ENCODE results near the gene TOMM40. TPM values are rescaled to one million over a fixed set of nuclear protein-coding genes. Genes with fewer than 3 reads are reported as not detected.

Gene TOMM40
- total and polyA plus RNA-seq, 2 of the 13 experiments (the other 11 are each of a cell fraction or from before 2014, with no cell fraction given): 72.0 to 110 TPM

DNA sequence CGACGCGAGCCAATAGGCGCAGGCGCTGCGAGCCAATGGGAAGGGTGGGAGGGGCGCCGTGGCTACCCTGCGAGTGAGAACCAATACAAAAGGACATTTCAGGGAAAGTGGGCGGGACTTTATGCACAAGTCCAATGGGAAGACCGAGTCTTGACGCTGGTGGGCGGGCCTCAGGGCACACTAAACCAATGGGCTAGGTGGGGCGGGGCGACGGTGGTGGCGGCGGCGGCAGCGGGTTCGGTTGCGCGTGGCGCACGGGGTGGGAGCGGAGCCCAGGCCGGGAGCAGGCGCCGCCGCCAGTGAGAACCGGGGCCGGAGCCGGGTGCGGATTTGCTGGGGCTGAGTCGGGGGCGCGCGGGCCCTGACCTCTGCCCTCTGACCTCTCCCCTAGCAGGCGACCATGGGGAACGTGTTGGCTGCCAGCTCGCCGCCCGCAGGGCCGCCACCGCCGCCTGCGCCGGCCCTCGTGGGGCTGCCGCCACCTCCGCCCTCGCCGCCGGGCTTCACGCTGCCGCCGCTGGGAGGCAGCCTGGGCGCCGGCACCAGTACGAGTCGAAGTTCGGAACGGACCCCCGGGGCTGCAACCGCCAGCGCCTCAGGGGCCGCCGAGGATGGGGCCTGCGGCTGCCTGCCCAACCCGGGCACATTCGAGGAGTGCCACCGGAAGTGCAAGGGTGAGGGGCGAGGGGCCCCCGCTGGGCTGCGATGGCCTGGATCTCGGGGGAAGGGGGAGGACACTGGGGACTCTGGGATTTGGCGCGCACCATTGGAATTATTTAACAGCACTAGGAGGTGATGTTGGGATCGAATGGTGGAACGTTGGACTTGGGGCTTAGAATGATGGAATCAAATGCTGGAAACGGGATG, at the start of gene TOMM40 (continued):
- TF ChIP-seq, protein P1, sequence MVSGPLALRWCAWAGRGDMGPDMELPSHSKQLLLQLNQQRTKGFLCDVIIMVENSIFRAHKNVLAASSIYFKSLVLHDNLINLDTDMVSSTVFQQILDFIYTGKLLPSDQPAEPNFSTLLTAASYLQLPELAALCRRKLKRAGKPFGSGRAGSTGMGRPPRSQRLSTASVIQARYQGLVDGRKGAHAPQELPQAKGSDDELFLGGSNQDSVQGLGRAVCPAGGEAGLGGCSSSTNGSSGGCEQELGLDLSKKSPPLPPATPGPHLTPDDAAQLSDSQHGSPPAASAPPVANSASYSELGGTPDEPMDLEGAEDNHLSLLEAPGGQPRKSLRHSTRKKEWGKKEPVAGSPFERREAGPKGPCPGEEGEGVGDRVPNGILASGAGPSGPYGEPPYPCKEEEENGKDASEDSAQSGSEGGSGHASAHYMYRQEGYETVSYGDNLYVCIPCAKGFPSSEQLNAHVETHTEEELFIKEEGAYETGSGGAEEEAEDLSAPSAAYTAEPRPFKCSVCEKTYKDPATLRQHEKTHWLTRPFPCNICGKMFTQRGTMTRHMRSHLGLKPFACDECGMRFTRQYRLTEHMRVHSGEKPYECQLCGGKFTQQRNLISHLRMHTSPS (CRISPR knock-in tag; IDR thresholded peaks at IDR 0.05; ENCODE audit: low read depth): 0 out of 2 replicates have a peak, but pooled peaks have one; percentile 13
- no peak for TF ChIP-seq GZF1 (CRISPR knock-in tag; IDR thresholded peaks at IDR 0.05)
- 0 out of 2 replicates have a peak, but pooled peaks have one; percentile 33 for TF ChIP-seq HES4 (CRISPR knock-in tag; IDR thresholded peaks at IDR 0.05; ENCODE audit: borderline replicate concordance)
- no peak for TF ChIP-seq TEAD2 (CRISPR knock-in tag; IDR thresholded peaks at IDR 0.05)
- TF ChIP-seq, protein P2, sequence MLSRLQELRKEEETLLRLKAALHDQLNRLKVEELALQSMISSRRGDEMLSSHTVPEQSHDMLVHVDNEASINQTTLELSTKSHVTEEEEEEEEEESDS (CRISPR knock-in tag; IDR thresholded peaks at IDR 0.05; ENCODE audit: borderline replicate concordance): no peak
- TF ChIP-seq, protein P3, sequence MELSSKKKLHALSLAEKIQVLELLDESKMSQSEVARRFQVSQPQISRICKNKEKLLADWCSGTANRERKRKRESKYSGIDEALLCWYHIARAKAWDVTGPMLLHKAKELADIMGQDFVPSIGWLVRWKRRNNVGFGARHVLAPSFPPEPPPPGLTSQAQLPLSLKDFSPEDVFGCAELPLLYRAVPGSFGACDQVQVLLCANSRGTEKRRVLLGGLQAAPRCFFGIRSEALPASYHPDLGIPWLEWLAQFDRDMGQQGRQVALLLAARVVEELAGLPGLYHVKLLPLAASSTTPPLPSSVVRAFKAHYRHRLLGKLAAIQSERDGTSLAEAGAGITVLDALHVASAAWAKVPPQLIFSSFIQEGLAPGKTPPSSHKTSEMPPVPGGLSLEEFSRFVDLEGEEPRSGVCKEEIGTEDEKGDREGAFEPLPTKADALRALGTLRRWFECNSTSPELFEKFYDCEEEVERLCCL (CRISPR knock-in tag; IDR thresholded peaks at IDR 0.05; ENCODE audit: borderline replicate concordance): no peak
- TF ChIP-seq, protein P4, sequence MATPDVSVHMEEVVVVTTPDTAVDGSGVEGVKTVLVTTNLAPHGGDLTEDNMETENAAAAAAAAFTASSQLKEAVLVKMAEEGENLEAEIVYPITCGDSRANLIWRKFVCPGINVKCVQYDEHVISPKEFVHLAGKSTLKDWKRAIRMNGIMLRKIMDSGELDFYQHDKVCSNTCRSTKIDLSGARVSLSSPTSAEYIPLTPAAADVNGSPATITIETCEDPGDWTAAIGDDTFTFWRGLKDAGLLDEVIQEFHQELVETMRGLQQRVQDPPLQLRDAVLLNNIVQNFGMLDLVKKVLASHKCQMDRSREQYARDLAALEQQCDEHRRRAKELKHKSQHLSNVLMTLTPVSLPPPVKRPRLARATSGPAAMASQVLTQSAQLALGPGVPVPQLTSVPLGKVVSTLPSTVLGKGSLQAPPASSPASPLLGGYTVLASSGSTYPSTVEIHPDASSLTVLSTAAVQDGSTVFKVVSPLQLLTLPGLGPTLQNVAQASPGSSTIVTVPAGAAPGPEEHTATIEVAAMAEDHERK (CRISPR knock-in tag; IDR thresholded peaks at IDR 0.05; ENCODE audit: low read depth): peak; percentile 49; the same call in 1 of the 2 replicates
- peak; percentile 42 for TF ChIP-seq SKI (IDR thresholded peaks at IDR 0.05; ENCODE audit: partially characterized antibody)
- no peak for TF ChIP-seq KAT7 (CRISPR knock-in tag; IDR thresholded peaks at IDR 0.05; ENCODE audit: borderline replicate concordance)
- TF ChIP-seq REXO4 (CRISPR knock-in tag; IDR thresholded peaks at IDR 0.05; ENCODE audit: borderline replicate concordance): 0 out of 2 replicates have a peak, but pooled peaks have one; percentile 69
- 0 out of 2 replicates have a peak, but pooled peaks have one; percentile 64 for TF ChIP-seq ZNF724P (CRISPR knock-in tag; IDR thresholded peaks at IDR 0.05; ENCODE audit: borderline replicate concordance)
- TF ChIP-seq GTF2F1 (IDR thresholded peaks at IDR 0.05; ENCODE audit: low read length): no peak
- no peak for TF ChIP-seq JUNB (CRISPR knock-in tag; IDR thresholded peaks at IDR 0.05; ENCODE audit: borderline replicate concordance)
- TF ChIP-seq POLR2G (IDR thresholded peaks at IDR 0.05; ENCODE audit: low read depth, low read length): peak; percentile 66
- TF ChIP-seq SAP130 (CRISPR knock-in tag; IDR thresholded peaks at IDR 0.05; ENCODE audit: low read depth): peak; percentile 66
- TF ChIP-seq ARID2 (CRISPR knock-in tag; IDR thresholded peaks at IDR 0.05; ENCODE audit: borderline replicate concordance): no peak
- TF ChIP-seq TMF1 (CRISPR knock-in tag; IDR thresholded peaks at IDR 0.05; ENCODE audit: low read depth): peak; percentile 30; the same call in 1 of the 2 replicates
- 0 out of 2 replicates have a peak, but pooled peaks have one; percentile 52 for TF ChIP-seq ZNF468 (CRISPR knock-in tag; IDR thresholded peaks at IDR 0.05)
- no peak for TF ChIP-seq ZNF569 (CRISPR knock-in tag; IDR thresholded peaks at IDR 0.05; ENCODE audit: borderline replicate concordance)
- TF ChIP-seq, protein P5, sequence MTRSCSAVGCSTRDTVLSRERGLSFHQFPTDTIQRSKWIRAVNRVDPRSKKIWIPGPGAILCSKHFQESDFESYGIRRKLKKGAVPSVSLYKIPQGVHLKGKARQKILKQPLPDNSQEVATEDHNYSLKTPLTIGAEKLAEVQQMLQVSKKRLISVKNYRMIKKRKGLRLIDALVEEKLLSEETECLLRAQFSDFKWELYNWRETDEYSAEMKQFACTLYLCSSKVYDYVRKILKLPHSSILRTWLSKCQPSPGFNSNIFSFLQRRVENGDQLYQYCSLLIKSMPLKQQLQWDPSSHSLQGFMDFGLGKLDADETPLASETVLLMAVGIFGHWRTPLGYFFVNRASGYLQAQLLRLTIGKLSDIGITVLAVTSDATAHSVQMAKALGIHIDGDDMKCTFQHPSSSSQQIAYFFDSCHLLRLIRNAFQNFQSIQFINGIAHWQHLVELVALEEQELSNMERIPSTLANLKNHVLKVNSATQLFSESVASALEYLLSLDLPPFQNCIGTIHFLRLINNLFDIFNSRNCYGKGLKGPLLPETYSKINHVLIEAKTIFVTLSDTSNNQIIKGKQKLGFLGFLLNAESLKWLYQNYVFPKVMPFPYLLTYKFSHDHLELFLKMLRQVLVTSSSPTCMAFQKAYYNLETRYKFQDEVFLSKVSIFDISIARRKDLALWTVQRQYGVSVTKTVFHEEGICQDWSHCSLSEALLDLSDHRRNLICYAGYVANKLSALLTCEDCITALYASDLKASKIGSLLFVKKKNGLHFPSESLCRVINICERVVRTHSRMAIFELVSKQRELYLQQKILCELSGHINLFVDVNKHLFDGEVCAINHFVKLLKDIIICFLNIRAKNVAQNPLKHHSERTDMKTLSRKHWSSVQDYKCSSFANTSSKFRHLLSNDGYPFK (CRISPR knock-in tag; IDR thresholded peaks at IDR 0.05; ENCODE audit: borderline replicate concordance): no peak

All from HepG2 (cell line).